Inflammatory macrophage (primary cell): Measurements from ENCODE around the gene FAM81B.
"Not testable (repeated sequence)": the region's sequence is repeated elsewhere in the genome, so short reads cannot be mapped to it uniquely, and the experiment has no call there.

Source experiments
- DNase-seq, 2 donors: peaks; one replicate each; pipeline ENCODE4 v3.0.0-alpha.2; 2020 to 2022
- total RNA-seq, 18 experiments: gene quantifications; one replicate each; lab custom pipeline; 2026; ENCODE audit warnings: mixed read lengths in 6 of 18, inconsistent platforms in 2 of 18; lab: John Stamatoyannopoulos, UW

The FAM81B gene, protein sequence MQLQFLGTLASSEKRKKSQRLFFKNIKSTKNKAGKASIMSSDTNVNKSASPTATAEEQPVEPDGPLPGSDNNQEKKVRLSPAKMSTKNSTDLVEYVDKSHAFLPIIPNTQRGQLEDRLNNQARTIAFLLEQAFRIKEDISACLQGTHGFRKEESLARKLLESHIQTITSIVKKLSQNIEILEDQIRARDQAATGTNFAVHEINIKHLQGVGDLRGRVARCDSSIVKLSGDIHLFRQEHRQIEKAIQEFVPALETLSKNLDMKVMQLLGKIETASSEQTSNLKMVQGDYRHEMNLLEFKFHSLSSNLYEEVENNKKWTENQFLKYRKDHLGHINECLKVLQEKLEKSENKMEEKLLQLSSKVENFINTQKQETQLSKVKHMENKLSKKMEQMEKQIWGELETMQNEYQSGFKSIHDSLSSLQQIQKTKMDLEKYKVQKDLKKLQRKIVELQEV
- 0 to 0.26 (median 0) reads per million in 18 experiments for total RNA-seq

DNA sequence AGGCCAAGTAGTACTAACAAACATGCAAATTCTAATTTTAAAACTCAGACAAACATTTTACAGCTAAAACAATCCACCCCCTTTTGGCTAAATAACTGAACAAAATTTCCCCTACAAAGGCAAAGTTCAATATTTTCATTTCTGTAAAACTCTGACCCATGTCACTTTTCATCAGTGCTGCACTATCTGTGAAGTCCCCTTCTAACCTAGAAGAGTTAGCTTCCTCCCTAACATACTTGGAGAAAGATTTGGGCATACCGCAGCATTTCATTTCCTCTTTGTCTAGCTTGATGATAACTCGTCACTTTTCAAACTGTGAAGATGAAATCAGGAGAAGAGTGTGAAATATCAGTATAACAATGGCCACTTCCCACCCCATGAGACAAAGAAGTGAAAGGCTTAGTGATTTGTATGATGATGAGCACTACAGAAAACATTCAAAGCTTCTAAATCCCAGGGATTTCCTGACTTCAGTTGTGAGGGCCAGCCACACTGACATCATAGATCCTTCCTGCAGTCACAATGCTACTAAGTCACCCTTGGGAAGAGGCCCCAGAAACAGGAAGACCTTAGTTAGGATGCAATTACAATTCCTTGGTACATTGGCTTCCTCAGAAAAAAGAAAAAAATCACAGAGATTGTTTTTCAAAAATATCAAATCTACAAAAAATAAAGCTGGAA, at the start of gene FAM81B:
TSS of gene FAM81B (plus strand) at position 555 of the 681 bp plus-strand sequence. CDS start at position 579, 24 bp downstream.
- no peak for DNase-seq

DNA sequence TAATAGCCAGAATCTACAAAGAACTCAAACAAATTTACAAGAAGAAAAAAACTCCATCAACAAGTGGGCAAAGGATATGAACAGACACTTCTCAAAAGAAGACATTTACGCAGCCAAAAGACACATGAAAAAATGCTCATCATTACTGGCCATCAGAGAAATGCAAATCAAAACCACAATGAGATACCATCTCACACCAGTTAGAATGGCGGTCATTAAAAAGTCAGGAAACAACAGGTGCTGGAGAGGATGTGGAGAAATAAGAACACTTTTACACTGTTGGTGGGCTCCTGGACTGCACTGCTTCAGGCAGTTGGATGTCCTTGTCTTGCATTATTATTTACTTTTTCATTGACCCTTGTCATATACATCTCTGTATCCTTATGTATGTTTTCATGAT, 49.7 kb upstream of the FAM81B start:
- DNase-seq, result not testable (repeated sequence)

DNA sequence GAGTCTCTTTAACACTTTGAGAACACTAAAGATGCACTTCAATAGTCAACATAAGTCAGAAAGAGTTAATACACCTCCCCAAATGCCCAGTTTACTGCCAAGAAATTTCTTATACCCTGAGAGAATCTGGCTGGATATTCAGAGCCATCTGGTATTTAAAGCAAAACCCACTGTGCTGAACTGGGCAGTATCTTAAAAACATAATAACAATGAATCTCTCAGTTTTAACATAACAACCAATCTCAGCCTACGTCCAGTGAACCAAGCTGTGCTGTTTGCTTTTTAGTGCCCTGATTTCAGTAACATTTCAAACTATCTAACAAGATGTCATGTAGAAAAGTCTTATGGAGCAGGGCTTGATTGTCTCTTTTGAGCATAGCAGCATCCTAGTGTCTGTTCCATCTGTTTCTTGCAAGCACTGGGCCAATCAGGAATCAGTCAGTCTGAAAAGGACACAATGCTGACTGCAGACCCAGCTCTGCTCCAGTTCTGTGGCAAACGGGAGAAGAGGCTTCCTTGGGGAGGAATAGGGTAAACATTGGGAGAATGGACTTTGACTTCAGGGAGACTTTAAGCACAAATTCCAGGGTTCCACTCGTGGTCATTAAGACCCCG, 43.6 kb upstream of the FAM81B start:
- DNase-seq, result no peak

DNA sequence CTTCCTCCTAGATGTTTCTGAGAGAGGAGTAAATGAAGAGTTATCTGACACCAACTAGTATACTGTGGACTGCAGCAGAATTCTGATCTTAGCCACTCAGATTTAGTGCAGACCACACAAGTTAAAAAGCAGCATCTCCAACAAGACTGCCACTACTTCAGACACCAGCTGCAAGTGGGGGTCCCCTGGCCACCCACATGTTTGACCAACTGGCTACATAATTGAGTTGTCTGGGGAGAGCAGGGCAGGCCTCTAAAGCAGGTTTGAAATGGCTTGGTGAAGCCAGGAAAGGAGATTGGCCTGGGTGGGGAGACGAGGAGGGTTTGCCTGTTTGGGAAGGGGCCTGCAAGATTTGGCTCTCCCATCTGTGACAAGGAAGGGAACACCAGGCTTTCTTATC, 40.5 kb upstream of the FAM81B start:
- DNase-seq, result no peak

DNA sequence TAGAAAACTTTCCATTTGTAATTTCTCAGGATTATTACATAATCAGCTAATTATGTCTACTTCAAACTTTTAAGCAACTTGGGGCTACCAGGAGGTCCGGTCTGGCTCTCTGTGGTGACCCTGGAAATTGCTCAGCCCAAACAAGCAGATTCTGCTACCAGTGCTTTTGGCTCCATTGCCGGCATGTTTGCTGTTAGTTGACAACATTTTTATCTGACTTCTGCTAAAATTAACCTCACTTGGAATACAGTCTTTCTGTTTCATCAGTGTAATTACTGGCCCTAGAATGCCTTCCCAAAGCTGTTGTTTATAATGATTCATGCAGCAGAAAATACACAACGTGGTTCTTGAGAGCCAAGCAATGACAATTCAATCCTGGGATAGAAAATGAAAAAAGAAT, 38.5 kb upstream of the FAM81B start:
- DNase-seq, result no peak

DNA sequence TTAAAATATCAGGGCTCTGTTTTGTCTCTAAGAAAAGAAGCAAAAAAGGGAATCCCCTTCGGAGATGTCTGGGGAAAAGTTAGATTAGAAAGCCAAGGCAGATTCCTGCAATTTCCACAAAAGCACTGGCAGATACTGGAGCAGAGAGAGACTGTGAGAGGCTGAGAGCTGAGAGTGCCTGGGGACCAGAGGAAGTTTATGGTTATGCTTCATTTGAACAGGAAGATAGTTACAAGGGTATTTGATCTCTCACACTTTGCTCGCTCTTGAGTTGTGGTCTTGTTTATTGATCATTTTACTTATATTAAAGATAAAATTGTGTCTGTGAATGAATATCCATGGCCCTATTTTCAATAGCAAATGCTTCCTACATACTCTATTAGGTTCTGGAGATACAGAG, 32.8 kb upstream of the FAM81B start:
- no peak for DNase-seq

DNA sequence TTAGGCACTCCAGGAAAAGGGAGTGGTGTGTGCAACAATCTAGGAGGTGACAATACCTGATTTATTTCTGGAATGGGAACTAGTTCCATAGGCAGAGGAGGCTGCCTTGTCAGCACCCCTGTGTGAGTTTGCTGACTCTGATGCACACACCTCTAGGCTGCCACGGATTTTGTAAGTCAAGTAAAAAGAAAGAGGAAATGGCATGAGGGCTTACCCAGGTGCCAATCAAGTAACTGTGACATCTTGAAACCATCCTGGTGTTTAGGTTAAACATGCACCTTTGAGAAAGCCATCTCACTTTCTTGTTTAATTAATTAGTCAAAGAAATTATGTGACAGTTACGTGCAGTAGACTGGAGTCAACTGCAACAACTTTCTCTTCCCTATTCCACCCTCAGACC, 32.3 kb upstream of the FAM81B start:
- DNase-seq, result no peak

DNA sequence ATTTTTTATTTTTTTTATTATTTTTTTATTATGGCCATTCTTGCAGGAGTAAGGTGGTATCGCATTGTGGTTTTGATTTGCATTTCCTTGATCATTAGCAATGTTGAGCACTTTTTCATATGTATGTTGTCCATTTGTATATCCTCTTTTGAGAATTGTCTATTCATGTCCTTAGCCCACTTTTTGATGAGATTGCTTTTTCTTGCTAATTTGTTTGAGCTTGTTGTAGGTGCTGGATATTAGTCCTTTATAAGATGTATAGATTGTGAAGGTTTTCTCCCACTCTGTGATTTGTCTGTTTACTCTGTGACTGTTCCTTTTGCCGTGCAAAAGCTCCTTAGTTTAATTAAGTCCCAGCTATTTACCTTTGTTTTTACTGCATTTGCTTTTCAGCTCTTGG, 30.5 kb upstream of the FAM81B start:
- not testable (repeated sequence) for DNase-seq

DNA sequence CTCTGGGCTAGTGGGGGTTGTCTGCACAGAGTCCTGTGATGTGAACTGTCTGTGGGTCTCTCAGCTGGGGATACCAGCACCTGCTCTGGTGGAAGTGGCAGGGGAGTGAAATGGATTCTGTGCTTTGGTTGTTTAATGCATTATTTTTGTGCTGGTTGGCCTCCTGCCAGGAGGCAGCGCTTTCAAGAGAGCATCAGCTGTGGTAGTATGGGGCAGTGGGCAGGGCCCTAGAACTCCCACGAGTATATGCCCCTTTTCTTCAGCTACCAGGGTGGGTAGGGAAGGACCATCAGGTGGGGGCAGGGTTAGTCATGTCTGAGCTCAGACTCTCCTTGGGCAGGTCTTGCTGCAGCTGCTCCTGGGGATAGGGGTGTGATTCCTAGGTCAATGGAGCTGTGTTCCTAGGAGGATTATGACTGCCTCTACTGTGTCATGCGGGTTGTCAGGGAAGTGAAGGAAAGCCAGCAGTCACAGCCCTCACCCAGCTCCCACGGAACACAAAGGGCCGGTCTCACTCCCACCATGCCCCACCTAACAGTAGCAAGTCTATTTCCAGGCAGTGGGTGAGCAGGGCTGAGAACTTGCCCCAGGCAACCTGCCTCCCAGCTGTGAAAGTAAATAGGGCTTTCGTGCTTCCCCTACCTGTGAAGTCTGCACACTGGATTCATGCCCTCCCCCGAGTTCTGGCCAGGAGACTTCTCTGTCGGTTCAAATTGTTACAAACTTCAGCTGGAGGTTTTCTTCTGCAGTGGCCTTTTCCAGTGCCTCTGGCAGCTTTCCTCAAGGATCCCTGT, 25.7 kb upstream of the FAM81B start:
- DNase-seq, result no peak

DNA sequence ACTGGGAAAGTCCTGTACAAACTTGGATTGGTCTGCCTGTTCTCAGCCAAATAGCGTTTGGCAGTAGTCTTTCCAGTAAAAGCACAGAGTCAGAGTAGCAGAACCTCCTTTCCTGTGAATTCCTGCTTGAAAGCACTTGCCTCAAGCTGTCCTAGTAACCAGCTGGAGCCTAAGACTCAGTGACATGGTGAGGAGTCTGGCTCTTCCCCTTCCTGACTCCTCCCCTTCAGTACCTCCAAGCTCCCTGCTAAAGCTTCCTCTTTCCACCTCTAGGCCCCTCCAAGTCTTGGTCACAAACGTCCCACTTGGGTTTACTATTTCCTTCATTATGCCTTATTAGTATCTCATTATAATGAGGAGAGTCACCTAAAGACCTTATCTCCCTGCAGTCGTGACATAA, 21.4 kb upstream of the FAM81B start:
- peak in 1 of 2 donors; percentile 7 for DNase-seq

DNA sequence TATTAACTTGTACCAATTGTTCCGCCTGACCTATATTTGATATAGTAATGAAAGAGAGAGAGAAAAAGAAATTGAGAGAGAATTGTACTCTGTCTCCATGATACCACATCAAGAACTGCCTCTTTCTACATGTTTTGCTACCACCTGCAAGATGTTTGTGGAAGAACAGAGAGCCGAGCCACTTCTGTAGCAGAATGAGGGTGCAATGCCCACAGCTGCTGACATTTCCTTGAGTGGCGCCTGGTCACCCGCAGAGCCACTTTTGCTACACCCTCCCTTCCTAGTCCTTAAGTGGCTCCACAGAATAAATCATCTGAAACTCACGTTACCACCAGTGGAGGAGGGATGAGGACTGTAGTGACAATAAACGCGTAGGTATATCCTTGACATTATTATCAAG, 17.1 kb upstream of the FAM81B start:
- DNase-seq, result no peak

DNA sequence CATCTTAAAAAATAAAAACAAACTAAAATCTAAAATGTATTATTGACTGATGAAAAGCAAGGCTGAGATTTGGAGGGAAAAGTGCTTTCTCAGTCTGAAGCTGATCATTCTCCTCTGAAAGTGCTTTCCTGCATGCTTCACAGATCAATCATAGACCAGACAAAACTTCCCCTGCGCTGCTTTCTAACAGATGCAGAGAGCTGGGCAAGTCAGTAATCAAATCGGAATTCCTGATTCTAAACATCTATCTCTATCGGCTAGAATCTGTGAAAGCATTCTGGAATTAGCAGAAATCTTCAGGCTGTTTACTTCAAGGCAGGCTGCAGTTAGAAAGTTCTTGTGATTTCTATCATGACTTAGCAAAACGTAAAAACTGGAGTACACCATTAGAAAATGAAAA, 15.6 kb upstream of the FAM81B start:
- DNase-seq, result no peak

DNA sequence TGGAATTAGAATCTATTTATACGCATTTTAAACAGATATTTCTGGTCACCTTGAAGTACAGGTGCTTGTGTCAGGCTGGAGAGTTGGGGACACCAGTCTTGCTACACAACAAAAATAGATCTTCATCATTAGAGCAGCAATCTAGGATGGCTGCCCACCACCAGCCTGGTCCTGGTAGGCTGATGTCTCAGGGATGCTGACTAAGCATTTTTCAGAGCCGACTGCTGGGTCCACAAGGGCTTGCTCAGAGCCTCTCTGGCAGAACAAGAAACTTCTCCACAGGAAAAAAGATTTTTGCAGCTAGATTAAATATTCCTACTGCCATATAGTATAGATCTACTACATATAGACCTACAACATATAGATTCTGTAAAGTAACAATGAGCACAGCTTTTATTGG, 12.0 kb upstream of the FAM81B start:
- DNase-seq, result no peak

DNA sequence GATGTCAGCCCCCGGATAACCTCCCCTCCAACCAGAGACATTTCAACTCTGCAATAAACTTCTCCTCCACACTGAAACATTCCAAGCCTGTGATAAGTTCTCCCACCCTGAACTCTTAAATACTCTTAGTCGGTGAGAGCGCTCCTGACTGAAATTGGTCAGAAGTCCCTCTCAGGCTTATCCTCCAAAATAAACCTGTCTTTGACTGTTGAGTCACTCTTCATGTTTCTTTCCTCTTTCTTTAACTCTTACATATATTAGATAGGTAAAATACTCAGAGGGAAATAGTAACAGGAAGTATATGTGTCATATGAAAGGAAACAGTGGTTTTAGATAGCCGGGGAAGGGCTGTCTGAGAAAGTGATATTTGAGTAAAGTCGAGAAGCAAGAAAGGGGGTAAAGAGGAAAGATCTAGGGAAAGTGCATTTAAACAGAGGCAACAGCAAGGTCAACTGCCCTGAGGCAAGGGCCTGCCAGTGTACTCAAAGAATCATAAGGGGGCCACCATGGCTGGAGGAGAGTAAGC, 11.0 kb upstream of the FAM81B start:
- no peak for DNase-seq

DNA sequence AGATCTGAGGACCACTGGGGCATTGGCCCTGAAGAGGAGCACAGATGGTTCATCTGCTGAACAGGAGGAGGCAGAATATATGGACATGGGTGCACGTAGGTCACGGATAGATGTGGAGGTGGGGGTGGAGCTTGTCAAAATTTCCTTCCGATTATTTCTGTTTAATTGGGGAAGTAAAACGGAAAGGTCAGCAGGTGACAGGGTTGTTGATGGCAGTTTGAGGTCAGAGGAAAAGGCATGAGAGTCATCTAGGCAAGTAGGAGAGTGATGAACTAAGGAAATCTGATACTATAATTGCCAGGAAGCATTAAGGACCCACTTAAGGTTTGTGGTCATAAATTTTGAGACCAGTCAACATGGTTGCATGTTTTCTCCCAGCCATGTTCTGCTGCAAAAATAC, 8.4 kb upstream of the FAM81B start:
- no peak for DNase-seq

DNA sequence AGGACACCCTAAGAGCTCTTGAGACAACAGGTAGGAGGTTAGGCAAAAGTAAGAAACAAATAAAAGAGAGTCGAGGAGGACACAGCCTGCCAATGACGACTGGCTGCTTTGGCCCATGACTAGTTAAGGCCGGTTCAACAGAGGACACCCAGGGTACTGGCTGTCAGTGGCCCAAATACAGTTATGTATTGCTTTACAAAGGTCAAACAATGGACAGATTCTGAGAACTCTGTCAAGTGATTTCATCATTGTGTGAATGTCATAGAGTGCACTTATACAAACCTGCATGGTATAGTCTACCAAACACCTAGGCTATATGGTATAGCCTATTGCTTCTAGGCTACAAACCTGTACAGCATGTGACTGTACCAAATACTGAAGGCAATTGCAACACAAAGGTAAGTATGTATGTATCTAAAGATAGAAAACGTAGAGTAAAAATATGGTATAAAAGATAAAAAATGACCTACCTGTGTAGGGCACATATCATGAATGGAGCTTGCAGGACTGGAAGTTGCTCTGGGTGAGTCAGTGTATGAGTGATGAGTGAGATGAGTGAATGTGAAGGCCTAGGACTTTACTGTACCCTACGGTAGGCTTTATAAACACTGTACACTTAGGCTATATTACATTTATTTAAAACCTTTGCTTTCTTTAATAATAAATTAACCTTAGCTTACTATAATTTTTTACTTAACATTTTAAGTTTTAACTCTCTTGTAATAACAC, 6.5 kb upstream of the FAM81B start:
- DNase-seq, result no peak

DNA sequence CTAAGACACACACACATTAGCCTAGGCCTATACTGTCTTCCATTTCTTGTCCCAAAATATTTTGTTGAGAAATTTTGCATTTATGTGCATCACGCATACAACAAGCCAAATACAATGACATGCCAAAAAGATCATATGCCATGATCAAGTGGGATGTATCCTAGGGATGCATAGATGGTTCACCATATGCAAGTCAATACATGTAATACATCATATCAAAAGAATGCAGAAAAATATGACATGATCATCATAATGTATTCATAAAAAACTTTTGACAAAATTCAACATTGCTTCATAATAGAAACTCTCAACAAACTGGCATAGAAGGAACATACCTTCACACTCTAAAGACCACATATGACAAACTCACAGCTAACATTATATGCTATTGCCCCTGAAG, 5.8 kb upstream of the FAM81B start:
- DNase-seq, result no peak

DNA sequence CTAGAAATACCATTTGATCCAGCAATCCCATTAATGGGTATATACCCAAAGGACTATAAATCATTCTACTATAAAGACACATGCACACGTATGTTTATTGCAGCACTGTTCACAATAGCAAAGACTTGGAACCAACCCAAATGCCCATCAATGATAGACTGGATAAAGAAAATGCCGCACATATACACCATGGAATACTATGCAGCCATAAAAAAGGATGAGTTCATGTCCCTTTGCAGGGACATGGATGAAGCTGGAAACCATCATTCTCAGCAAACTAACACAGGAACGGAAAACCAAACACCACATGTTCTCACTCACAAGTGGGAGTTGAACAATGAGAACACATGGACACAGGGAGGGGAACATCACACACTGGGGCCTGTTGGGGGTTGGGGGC, 799 bp downstream of the FAM81B start:
- DNase-seq, result not testable (repeated sequence)

DNA sequence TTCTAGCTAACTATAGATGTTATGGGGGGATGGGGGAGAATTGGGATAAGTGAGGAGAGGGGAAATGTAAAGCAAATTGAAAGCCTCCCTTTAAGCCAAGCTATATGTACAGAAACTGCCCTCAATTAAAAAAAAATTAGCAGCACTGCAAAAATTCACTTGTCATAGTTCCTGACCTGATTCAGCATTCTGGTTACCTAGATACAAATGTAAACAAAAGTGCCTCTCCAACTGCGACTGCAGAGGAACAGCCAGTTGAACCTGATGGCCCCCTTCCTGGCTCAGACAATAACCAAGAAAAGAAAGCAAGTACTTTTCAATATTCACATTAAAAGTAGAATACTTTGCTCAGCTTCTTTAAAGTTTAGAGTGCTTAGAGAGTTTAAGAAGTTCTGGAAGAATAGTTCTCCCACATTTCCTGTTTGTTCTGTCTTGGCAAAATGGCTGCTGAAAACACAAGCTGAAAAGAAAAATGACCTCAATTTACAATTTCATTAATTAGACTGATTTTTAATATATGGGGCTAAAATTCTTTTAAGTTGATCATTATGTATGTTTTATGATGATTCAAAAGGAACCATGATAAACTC, 1.5 kb downstream of the FAM81B start:
- peak in 1 of 2 donors; percentile 4 for DNase-seq

DNA sequence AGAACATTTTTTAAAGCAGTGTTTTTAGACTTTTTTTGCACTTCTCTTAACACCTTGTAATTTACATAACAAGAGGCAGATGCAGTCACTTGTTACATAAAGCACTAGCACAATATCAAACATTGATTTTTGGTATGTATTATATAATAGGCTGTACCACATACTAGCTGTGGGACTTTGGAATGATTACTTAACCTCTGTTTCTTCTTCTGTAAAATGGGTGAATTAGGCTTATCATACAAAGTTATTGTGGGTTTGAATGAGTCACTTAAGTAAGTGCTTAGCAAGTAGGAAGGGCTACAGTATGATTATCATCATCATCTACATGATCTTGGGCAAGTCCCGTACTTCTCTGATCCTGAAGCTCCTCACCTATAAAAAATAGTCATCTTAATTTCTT, 2.1 kb downstream of the FAM81B start:
- DNase-seq, result no peak

DNA sequence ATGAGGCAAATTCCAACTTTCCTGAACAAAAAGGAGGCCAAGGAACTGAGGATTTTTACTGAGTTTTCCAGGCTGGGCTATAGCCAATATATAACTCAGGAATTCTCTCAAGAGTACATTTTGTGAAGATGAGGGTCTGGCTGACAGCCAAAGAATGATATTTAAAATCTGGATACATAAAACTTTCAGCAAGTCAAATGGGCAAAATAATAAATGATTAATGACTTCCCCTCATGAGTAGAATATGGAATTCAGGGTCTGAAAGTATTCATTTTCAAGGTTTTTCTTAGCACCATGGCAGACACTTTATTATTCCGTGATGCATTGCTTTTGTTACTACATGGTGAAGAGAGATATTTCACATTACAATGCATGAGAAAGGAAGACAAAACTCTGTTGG, 7.8 kb downstream of the FAM81B start:
- DNase-seq, result no peak
